ENCODE results near the gene EMD. TPM values are rescaled to one million over a fixed set of nuclear protein-coding genes. Genes with fewer than 3 reads are reported as not detected.

EMD gene
- total and polyA plus RNA-seq, 2 donors from 2014 or later = 79.6 to 102 TPM

- FAIRE-seq (no peak), DNase-seq (no peak)
- Histone ChIP-seq H3K27me3 (ENCODE audit: control insufficient read depth, insufficient read depth, low read length) (no peaks in the 10 kb centered on the region), H3K9me3 (ENCODE audit: control insufficient read depth in 2 of 3, insufficient read depth in 1 of 3, low read length in 3 of 3) (no peaks in the 10 kb centered on the region), H3K27ac (ENCODE audit: low read depth in 2 of 2, low read length in 2 of 2) (no peak overlapping the region), H3K36me3 (ENCODE audit: control insufficient read depth in 2 of 3, insufficient read depth in 3 of 3, low read length in 3 of 3) (peaks cover 0 to 18% (median 13%) of the 10 kb centered on the region in 3 donors), H3K4me3 (ENCODE audit: low read length in 3 of 3) (no peak overlapping the region), H3K9ac (ENCODE audit: low read length in 3 of 3) (no peak overlapping the region), H3K4me1 (ENCODE audit: control insufficient read depth in 2 of 3, insufficient read depth in 2 of 3, low read depth in 1 of 3, low read length in 3 of 3) (no peaks in the 10 kb centered on the region)
- TF ChIP-seq CTCF (IDR thresholded peaks at IDR 0.05; ENCODE audit: borderline replicate concordance, extremely low read depth, insufficient read depth) = no peak
- intact Hi-C loops (cut with DNase I) = no loop called here
These were observed 24.6 kb upstream of the EMD start for GRCh38 chrX:154354516-154354915.

GRCh38 chrX:154355094-154355775, 23.9 kb upstream of the EMD start:
- intact Hi-C loops (cut with DNase I) = no loop called here
- H3K36me3 ChIP-seq (ENCODE audit: control insufficient read depth in 2 of 3, insufficient read depth in 3 of 3, low read length in 3 of 3) = peaks cover 0 to 22% (median 10%) of the 10 kb centered on the region in 3 donors
- no peak for FAIRE-seq

GRCh38 chrX:154355776-154356140, 23.3 kb upstream of the EMD start:
- H3K27ac ChIP-seq (ENCODE audit: low read depth in 2 of 2, low read length in 2 of 2) = no peak overlapping the region
- H3K36me3 ChIP-seq (ENCODE audit: control insufficient read depth in 2 of 3, insufficient read depth in 3 of 3, low read length in 3 of 3) = peaks cover 0 to 22% (median 10%) of the 10 kb centered on the region in 3 donors
- no peak overlapping the region for H3K4me3 ChIP-seq (ENCODE audit: low read length in 3 of 3)
- H3K9me3 ChIP-seq (ENCODE audit: control insufficient read depth in 2 of 3, insufficient read depth in 1 of 3, low read length in 3 of 3) = no peaks in the 10 kb centered on the region
- DNase-seq = no peak
- no peaks in the 10 kb centered on the region for H3K27me3 ChIP-seq (ENCODE audit: control insufficient read depth, insufficient read depth, low read length)
- H3K9ac ChIP-seq (ENCODE audit: low read length in 3 of 3) = no peak overlapping the region
- intact Hi-C loops (cut with DNase I) = no loop called here
- FAIRE-seq = no peak
- no peak for TF ChIP-seq CTCF (IDR thresholded peaks at IDR 0.05; ENCODE audit: borderline replicate concordance, extremely low read depth, insufficient read depth)
- H3K4me1 ChIP-seq (ENCODE audit: control insufficient read depth in 2 of 3, insufficient read depth in 2 of 3, low read depth in 1 of 3, low read length in 3 of 3) = no peaks in the 10 kb centered on the region

More at GRCh38 chrX:154355094-154355775, 23.9 kb upstream of the EMD start:
- H3K4me1 ChIP-seq (ENCODE audit: control insufficient read depth in 2 of 3, insufficient read depth in 2 of 3, low read depth in 1 of 3, low read length in 3 of 3) = no peaks in the 10 kb centered on the region
- no peak for DNase-seq
- no peaks in the 10 kb centered on the region for H3K9me3 ChIP-seq (ENCODE audit: control insufficient read depth in 2 of 3, insufficient read depth in 1 of 3, low read length in 3 of 3)
- H3K9ac ChIP-seq (ENCODE audit: low read length in 3 of 3) = no peak overlapping the region
- no peak overlapping the region for H3K27ac ChIP-seq (ENCODE audit: low read depth in 2 of 2, low read length in 2 of 2)
- no peak for TF ChIP-seq CTCF (IDR thresholded peaks at IDR 0.05; ENCODE audit: borderline replicate concordance, extremely low read depth, insufficient read depth)
- no peaks in the 10 kb centered on the region for H3K27me3 ChIP-seq (ENCODE audit: control insufficient read depth, insufficient read depth, low read length)
- no peak overlapping the region for H3K4me3 ChIP-seq (ENCODE audit: low read length in 3 of 3)
